T-helper 22 cell (primary cell): ENCODE data around the gene RBM10.
A peak's percentile ranks its signal among the peaks of the same experiment; 100 is the strongest.

ENCODE experiments used
- DNase-seq: peaks from one replicate; pipeline ENCODE4 v3.0.0-alpha.2; 2020; ENCODE audit warnings: low read depth

The RBM10 gene

DNA sequence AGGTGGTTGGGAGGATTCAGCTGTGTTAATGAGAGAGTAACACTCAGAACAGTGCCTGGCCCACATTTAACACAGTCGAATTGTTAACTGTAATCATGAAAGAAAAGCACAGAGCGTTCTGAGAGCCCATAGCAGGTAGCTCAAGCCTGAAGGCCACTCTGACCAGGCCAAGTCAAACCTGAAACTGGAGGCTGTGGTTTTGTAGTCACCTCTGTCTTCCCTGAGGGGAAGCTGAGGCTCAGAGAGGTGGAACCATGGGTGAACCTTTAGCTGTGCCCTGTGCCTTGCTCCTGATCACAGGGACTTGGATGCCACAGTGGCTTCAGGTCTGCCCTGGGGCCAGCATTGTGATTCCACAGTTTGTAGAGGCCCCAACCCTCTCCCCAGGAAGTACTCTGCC lies 32.1 kb downstream of the RBM10 start:
- no peak for DNase-seq

DNA sequence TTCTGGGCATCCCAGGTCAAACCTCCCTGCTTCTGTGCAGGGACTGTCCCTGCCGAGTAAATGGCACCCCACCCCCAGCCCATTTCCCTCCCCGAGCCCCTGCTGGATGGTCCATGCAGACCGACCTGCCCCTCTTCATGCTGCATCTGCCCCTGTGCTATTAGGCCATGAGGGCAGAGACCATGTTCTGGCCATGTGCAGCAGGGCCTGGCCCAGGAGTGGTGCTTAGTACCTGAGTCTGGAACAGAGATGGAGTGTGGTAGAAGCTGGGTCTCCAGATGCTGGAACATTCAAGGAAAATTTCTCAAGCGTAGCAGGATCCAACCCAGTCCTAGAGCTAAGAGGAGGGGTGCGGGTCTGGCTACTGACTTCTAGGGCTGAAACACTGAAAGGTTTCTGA lies 33.3 kb downstream of the RBM10 start:
- no peak for DNase-seq

DNA sequence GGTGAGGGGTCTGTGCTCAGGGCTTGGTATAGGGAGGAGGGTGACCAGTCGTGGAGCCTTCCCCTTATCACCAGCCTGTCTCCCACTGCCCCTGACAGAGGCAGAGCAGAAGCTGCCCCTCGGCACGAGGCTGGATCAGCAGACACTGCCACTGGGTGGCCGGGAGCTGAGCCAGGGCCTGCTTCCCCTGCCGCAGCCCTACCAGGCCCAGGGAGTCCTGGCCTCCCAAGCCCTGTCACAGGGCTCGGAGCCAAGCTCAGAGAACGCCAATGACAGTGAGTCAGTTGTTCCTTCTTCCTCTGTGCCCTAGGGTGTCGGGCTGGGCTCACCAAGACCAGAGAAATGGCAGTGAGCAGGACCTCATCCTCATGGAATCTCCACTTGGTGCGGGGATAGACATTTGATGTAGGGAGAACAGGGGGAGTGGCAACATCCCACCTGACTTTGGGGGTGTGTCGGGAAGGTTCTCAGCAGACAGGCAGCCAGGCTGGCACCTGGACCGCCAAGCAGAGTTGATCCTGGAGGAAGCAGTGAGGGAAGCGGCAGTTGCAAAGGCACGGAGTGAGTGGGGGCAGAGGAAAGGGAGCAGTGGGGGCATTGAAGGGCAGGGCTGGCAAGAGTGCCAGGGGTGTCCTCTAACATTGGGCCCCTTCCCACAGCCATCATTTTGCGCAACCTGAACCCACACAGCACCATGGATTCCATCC lies 34.4 kb downstream of the RBM10 start:
- DNase-seq: no peak

DNA sequence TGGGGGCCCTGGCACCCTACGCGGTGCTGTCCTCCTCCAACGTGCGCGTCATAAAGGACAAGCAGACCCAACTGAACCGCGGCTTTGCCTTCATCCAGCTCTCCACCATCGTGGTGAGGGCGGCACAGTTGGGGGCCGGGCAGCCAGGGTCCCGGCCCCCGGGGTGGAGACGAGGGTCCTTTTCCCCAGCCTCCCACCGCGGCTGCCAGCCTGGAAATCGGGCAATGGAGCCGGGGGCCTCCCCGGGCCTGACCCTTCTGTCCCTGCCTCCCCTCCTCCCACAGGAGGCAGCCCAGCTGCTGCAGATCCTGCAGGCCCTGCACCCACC lies 34.9 kb downstream of the RBM10 start:
- DNase-seq: no peak

DNA sequence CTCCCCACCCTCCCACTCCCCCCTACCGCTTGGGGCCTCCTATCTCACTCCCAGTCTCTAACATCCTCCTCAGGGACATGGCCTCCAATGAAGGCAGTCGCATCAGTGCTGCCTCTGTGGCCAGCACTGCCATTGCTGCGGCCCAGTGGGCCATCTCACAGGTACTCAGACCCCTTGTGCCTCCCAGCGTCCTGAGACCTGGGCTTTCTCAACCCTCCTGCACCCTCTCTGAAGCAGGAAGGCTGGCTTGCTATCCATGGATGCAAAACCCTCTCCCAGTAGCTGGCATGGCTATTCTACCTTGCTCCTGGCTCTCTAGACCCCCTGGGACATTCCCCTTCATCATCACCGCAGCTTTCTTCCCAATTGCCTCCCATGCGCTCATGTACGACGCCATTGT lies 35.3 kb downstream of the RBM10 start:
- DNase-seq: no peak

DNA sequence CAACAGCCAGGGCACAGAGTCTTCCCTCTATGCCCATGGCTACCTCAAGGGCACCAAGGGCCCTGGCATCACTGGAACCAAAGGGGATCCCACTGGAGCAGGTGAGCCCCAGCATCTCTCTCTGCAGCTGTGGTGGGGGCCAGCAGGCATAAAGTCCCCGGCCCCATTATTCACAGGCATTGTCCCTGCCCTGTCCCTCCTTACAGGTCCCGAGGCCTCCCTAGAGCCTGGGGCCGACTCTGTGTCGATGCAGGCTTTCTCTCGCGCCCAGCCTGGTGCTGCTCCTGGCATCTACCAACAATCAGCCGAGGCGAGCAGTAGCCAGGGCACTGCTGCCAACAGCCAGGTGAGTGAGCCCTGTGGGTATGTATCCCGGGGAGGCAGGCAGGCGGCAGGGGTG lies 36.3 kb downstream of the RBM10 start:
- no peak for DNase-seq

DNA sequence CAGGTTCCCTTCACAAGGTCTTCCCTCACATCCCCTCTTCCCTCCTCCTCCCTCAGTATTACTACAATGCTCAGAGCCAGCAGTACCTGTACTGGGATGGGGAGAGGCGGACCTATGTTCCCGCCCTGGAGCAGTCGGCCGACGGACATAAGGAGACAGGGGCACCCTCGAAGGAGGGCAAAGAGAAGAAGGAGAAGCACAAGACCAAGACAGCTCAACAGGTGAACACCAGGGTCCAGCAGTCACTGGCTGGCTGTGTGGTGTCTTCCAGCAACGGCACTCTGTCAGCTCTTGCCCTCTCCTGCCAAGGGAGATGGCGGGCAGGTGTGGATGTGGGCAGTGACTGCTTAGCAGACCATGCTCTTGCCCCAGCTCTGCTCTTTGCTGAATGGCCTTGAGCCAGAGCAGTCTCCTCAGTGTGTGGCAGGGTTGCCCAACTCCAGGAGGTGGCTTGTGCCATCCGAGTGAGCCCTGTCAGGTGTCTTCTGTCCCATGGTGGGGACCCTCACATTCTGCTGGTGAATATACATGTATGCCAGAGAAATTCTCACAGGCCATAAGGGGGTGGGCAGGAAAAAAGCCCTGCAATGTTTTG lies 37.2 kb downstream of the RBM10 start:
- no peak for DNase-seq

DNA sequence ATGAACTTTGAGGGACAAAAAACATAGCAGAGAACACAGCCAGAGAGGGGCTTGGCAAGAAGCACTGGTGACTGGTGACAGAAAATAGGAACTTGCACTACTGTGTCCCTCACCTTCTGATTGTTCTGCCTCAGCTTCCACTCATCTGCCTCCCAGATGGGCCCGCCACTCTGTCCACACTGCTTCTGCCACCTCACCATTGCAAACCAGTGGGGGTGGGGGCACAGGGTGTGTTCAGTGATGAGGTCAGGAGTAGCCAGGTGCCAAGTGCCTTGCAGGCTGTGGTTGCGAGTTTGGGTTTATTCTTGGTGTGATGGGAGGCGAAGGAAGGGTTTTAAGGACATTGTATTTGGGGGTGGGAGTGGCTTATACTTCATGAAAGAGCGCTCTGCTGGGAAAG lies 39.5 kb downstream of the RBM10 start:
- no peak for DNase-seq

DNA sequence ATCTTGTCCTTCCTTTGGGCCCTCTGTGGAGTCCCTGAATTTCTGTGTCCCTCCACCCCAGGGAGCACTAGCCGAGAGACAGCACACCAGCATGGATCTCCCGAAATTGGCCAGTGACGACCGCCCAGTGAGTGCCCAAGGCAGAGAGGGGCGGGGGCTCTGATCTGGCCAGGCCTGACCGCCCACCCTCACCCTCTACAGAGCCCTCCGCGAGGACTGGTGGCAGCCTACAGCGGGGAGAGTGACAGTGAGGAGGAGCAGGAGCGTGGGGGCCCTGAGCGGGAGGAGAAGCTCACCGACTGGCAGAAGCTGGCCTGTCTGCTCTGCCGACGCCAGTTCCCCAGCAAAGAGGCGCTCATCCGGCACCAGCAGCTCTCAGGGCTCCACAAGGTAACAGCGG lies 40.2 kb downstream of the RBM10 start:
- no peak for DNase-seq

DNA sequence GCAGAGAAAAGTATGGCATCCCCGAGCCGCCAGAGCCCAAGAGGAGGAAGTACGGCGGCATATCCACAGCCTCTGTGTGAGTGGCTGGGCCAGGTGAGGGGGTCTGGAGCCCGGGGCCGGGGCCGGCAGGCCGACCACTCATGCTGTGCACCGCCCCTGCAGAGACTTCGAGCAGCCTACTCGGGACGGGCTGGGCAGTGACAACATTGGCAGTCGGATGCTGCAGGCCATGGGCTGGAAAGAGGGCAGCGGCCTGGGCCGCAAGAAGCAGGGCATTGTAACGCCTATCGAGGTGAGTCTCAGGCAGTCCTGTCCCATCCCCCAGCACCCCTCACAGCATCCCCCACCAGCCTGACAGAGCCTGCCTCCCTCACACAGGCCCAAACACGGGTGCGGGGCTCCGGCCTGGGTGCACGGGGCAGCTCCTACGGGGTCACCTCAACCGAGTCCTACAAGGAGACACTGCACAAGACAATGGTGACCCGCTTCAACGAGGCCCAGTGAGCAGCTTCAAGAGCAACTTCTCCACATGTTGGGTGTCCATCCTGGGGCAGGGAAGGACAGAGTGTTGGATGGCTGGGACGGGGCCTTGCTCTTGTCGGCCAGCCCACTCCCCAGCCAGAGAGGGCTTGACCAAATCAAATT lies 41.2 kb downstream of the RBM10 start:
- DNase-seq: no peak

DNA sequence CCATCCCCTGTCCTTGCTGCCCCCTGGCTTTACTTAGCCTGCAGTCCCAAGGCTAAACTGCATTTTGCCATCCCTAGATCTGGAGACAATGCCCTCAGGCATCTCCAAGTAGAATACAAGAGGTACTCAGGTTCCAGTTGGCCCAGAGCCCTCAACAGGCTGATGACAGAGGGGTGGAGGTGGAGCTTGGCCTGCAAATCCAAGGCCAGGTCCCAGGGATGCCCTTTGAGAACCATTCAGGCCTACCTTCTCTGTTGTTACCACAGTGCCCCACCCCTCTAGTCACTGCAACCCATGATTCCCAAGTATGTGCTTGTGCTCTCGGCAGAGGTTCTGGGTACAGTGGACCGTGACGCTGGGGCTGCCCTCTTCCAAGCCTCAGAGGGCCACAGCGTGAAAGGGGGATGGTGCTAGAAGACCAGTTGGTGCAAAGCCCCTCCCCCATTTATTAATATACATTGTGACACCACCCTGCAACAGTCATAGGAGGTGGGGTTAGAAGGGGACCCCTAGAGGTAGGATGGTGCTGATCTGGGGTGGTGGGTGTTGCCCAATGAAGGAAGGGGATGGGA lies 42.2 kb downstream of the RBM10 start:
- no peak for DNase-seq

DNA sequence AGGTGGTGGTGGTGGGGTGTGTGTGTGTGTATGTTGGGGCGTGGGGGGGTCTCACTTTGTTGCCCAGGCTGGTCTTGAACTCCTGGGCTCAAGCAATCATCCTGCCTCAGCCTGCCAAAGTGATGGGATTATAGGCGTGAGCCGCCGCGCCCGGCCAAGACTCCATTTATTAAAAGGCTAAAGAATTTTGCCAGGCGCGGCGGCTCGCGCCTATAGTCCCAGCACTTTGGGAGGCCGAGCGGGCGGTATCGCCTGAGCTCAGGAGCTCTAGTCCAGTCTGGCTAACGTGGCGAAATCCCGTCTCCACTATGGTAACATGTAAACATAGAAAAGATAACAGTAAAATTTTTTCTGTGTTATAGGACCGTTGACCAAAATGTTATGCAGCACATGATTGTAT lies 44.9 kb downstream of the RBM10 start:
- DNase-seq: no peak

DNA sequence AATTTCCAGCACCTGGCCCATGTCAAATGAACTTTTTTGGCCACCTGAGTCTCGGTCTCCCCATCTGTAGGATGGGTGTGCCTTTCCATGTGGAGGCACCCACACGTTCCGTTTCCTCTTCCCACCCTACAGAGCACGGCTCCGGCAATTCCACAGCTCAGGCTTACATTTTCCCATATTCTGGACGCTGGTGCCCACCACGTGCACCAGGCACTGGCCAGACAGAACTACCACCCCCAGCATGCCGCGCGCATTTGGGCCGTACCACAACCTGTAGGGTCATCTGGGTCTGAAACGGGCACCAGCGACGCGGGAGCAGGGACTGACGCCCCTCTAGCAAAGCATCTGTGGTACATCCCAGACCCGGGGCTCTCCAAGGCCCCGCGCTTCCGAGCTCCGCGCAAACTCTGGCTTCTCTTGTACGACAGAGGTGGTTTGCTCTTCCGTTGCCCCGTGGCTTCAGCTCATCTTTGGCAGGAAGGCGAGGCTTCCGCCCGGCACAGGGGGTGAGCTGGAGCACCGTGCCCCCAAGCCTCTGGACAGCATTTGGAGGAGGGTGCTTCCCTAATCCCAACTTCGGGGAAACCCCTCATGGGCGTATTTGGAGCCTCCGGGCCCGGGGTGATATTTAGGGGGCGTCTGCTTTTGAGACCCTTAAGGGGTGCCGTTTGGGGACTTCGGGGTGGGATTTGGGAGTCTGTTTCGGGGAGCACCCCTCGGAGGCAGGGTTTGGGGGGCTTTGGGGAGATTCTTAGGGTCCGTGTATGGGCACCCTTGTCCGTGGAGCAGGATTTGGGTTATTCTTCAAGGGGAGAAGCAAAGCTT lies 45.6 kb downstream of the RBM10 start:
- peak; percentile 70 for DNase-seq

DNA sequence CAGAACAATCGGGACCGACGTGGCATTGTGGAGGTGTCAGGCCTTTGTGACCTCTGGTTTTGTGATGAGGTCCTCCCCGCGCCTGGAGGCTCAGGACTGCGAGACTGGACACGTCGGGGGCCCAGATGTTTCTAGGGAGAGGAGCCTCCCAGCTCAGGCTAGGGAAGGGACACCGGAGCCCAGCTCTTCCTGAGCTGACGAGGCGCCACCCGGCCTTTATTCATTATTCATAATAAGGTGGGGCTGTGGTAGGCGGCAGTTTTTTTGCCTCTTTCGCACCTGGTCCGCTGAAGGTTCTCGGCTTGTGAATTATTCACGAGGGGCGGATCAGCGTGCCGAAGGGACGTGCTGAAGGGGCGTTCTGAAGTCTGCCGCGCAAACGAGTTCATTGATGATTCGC lies 46.3 kb downstream of the RBM10 start:
- DNase-seq: peak; percentile 35

DNA sequence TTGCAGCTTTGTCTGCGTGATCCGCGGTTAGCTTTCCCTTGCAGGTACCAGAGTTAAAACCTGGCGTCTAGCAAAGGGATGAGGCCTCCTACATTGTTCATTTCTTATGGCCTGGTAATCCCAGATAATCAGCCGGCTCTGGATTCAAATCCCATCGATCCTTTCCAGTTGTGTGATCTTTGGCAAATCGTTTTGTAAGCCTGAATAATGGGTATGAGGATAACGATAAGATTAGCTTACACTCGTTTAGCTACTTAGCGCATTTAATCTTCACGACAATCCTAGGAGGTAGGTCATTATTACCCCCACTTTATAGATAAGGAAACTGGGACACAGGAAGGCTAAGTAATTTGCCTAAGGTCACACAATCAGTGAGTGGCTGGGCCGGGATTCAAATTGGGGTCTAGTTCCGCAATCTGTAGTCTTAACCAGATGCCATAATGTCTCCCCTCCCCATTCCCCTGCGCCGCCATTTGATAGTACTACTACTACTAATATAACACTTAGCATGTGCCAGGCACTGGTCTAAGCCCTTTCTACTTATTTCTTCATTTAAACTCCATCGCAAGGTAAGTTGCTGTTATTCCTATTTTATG lies 46.9 kb downstream of the RBM10 start:
- no peak for DNase-seq

DNA sequence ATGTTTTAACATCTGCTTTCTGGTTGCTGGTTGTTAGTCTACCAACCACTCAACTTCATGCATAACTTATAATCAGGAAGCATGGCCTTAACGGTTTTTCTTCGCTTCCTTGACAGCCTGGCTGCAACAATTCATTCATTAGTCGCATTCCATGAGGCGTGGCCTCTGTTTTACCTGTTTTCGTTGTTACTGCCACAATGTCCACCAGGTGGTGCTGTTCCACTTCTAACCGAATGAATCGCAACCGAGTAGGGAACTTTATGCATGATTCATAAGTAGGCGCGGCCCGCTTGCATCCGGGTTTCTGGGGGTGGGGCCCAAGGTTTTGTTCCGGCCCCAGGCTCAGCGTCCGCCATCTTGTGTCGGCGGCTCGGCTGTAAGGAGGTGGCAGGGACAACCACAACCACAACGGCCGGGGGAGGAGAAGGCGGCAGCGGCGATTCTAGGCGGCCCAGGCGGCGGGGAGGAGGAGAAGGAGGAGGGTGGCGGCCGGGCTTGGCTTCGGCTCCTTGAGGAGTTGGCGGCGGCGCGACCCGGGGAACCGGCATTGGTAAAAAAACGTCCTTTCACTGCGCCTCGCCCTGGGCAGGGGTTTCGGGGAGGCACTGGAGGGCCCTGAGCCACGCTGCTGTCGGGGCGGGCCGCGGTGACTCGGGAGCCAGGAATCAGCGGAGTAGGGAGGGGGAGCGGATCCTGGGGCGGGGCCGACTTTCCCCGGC lies 48.6 kb downstream of the RBM10 start, which contains the start of gene UBA1:
UBA1 (plus strand) TSS at position 355 of the 719 bp plus-strand sequence. CDS start 4,974 bp downstream, outside the sequence.
- DNase-seq: peak; percentile 95

DNA sequence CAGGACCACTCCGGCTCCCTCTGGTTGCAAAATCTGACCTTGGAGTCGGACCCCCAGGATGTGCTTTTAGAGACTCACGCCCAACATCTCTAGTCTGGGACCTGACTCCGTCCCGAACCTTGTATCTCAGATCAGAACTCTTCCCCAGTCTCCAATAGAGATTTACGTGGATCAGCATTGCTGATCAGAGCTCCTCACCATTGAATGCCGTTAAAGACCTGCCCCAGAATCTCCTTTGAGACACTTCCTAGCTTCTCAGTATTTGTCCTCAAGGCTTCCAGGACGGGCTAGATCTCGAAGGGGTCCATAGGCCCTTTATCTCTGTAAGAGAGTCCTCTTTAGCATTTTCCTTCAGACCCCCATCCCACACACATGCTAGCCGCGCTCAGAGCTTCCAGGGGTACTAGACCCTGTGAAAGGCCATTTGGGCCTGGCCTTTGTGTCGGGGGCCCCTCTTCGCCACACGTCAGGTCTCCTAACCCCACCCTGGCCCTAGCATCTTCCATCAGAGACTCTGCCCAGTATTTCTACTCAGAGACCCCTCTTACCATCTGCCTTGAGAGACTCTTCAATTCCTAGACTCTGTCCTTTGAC lies 49.3 kb downstream of the RBM10 start:
- no peak for DNase-seq

DNA sequence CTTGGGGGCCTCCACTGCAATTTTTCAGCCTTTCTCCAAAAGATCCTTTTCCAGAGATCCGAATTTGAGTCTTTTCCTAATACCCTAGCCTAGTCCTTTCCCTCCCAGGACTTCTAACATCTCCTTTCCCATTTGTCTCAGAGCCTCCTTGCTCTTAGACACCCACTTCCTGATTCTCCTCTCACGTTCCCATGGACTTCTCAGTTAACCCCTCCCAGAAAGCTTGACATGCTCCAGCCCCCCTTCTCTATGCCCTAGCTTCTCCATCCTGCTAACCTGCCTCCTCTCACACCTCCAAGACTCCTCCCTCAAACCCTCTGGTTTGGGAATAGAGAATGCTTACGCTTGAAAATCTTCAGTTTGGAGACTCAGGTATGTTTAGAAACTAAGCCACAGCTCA lies 51.1 kb downstream of the RBM10 start:
- DNase-seq: no peak

DNA sequence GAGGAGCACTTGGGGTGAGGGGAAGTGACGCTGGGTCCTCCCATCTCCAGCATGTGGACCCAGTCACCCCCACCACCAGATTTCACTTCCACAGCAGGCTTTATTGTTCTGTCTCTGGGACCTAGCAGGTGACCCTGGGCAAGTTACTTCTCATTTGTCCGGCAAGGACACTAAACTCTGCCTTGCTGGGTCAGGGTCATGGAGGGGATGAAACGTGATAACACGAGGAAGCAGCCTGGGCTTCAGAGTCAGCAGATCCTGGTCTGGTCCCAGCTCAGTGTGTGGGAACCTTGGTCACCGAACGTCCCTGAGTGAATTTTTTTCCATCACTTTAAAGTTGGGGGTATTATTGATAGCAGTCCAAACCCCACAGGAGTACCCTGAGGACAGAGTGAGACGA lies 52.5 kb downstream of the RBM10 start:
- DNase-seq: no peak

DNA sequence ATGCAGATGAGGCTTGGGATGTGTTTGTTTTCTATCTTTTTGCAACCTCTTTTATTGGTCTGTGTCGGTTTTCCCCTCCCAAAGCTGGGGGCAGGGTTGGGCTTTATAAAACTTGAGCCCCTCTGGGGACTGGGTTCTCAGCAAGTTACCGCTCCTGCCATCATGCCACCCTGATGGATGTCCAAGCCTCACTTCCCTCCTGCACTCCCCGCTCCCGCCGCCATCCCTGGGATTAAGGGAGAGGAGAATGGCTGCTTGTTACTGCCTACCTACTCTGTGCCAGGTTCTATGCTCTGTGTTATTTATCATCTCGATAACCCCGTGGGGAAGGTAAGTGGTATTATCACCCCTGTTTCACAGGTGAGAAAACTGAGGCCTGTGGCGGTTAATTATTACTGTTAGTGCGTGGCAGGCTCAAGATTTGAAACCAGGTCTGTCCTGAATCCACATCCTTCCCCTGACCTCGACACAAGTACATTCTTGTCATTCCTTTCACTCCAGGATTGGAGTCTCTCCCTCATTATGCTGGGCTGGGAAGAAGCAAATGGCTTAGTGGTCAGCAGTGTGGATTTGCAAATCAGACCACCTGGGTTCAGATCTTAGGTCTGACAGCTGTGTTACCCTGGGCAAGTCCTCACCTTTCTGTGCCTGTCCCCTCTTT lies 53.1 kb downstream of the RBM10 start:
- no peak for DNase-seq
